H9 (cell line): Measurements from ENCODE around the gene ARID1B. TPM values are rescaled to one million over a fixed set of nuclear protein-coding genes. Genes with fewer than 3 reads are reported as not detected.

ENCODE experiments used
- DNase-seq: peaks from one replicate; pipeline ENCODE4 v3.0.0-alpha.2; 2017
- H2AFZ ChIP-seq: one replicate; pipeline ENCODE4 v1.6.1; 2013; ENCODE audit warnings: mild to moderate bottlenecking, low read length, control low read depth, moderate library complexity
- H2AK5ac ChIP-seq: 2 replicates; pipeline ENCODE4 v1.6.1; 2013; ENCODE audit warnings: low read length, control low read depth, mixed read lengths; ENCODE audit not compliant: insufficient read length
- H2BK120ac ChIP-seq: one replicate; pipeline ENCODE4 v1.6.1; 2013; ENCODE audit warnings: low read depth, mild to moderate bottlenecking, low read length, control low read depth, inconsistent platforms; ENCODE audit not compliant: poor library complexity, severe bottlenecking
- H2BK12ac ChIP-seq: 2 replicates; pipeline ENCODE4 v1.6.1; 2013; ENCODE audit warnings: low read length, control low read depth, mixed read lengths, low read depth; ENCODE audit not compliant: insufficient read length
- H2BK15ac ChIP-seq: 2 replicates; pipeline ENCODE4 v1.6.1; 2013; ENCODE audit warnings: low read depth, low read length, control low read depth
- H2BK20ac ChIP-seq: one replicate; pipeline ENCODE4 v1.6.1; 2013; ENCODE audit warnings: low read depth, mild to moderate bottlenecking, low read length, control low read depth, inconsistent platforms; ENCODE audit not compliant: poor library complexity, severe bottlenecking
- H2BK5ac ChIP-seq: 2 replicates; pipeline ENCODE4 v1.6.1; 2013; ENCODE audit warnings: low read length, control low read depth, mixed read lengths; ENCODE audit not compliant: insufficient read length
- H3K14ac ChIP-seq: 2 replicates; pipeline ENCODE4 v1.6.1; 2013; ENCODE audit warnings: low read length, control low read depth; ENCODE audit not compliant: insufficient read depth
- H3K18ac ChIP-seq: 2 replicates; pipeline ENCODE4 v1.6.1; 2013; ENCODE audit warnings: low read depth, mild to moderate bottlenecking, mixed read lengths, low read length, control low read depth; ENCODE audit not compliant: insufficient read length
- H3K23ac ChIP-seq: 2 replicates; pipeline ENCODE4 v1.6.1; 2013; ENCODE audit warnings: low read length, control low read depth, mixed read lengths, low read depth; ENCODE audit not compliant: insufficient read length
- H3K23me2 ChIP-seq: 2 replicates; pipeline ENCODE4 v1.6.1; 2013; ENCODE audit warnings: low read depth, mild to moderate bottlenecking, mixed read lengths, low read length, control low read depth; ENCODE audit not compliant: insufficient read length, poor library complexity, severe bottlenecking
- H3K27ac ChIP-seq: 2 replicates; pipeline ENCODE4 v1.5.1; 2013; ENCODE audit warnings: low read length, control low read depth, mixed read lengths, low read depth; ENCODE audit not compliant: insufficient read length
- H3K27me3 ChIP-seq: 2 replicates; pipeline ENCODE4 v1.6.1; 2013; ENCODE audit warnings: low read length, control low read depth, inconsistent platforms; ENCODE audit not compliant: insufficient read depth
- H3K4ac ChIP-seq: 2 replicates; pipeline ENCODE4 v1.6.1; 2013; ENCODE audit warnings: low read depth, mild to moderate bottlenecking, control low read depth, inconsistent platforms, low read length, moderate library complexity
- H3K4me1 ChIP-seq: 2 replicates; pipeline ENCODE4 v1.6.1; 2013; ENCODE audit warnings: low read length, control low read depth, inconsistent platforms; ENCODE audit not compliant: insufficient read depth
- H3K4me2 ChIP-seq: 2 replicates; pipeline ENCODE4 v1.6.1; 2013; ENCODE audit warnings: low read length, control low read depth, mixed read lengths; ENCODE audit not compliant: insufficient read length, insufficient read depth
- H3K56ac ChIP-seq: 2 replicates; pipeline ENCODE4 v1.6.1; 2013; ENCODE audit warnings: low read depth, mild to moderate bottlenecking, mixed read lengths, low read length, control low read depth; ENCODE audit not compliant: insufficient read length
- H3K79me1 ChIP-seq: 2 replicates; pipeline ENCODE4 v1.6.1; 2013; ENCODE audit warnings: low read depth, mild to moderate bottlenecking, moderate library complexity, low read length, control low read depth, inconsistent platforms; ENCODE audit not compliant: insufficient read depth, poor library complexity, severe bottlenecking
- H3K79me2 ChIP-seq: 2 replicates; pipeline ENCODE4 v1.6.1; 2013; ENCODE audit warnings: low read length, control low read depth, inconsistent platforms; ENCODE audit not compliant: insufficient read depth
- H3K9ac ChIP-seq: 2 replicates; pipeline ENCODE4 v1.6.1; 2013; ENCODE audit warnings: low read length, control low read depth, mixed read lengths; ENCODE audit not compliant: insufficient read length; ENCODE audit errors: extremely low read depth
- H3K9me3 ChIP-seq: one replicate; pipeline ENCODE4 v1.6.1; 2013; ENCODE audit warnings: low read depth, low read length, inconsistent platforms; ENCODE audit not compliant: control insufficient read depth
- H3T11ph ChIP-seq: one replicate; pipeline ENCODE4 v1.6.1; 2013; ENCODE audit warnings: mild to moderate bottlenecking, low read length, control low read depth, inconsistent platforms
- H4K20me1 ChIP-seq: one replicate; pipeline ENCODE4 v1.6.1; 2013; ENCODE audit not compliant: control insufficient read depth, insufficient read length, insufficient read depth
- H4K5ac ChIP-seq: 2 replicates; pipeline ENCODE4 v1.6.1; 2013; ENCODE audit warnings: low read depth, mild to moderate bottlenecking, mixed read lengths, low read length, control low read depth; ENCODE audit not compliant: insufficient read length
- H4K8ac ChIP-seq: replicated peaks from 2 replicates; pipeline ENCODE4 v1.6.1; 2013; ENCODE audit warnings: low read length, control low read depth, mixed read lengths, low read depth; ENCODE audit not compliant: insufficient read length
- H4K91ac ChIP-seq: 2 replicates; pipeline ENCODE4 v1.6.1; 2013; ENCODE audit warnings: low read depth, mild to moderate bottlenecking, moderate library complexity, mixed read lengths, low read length, control low read depth; ENCODE audit not compliant: insufficient read length
- H3K27ac Mint-ChIP-seq, 3 experiments: 2 replicates in 2 of 3; 3 replicates in 1 of 3; pipeline ENCODE4 v1.8.0; 2020 to 2021; ENCODE audit warnings: mixed read lengths in 3 of 3, mild to moderate bottlenecking in 1 of 3, moderate library complexity in 1 of 3
- H3K27me3 Mint-ChIP-seq: 2 replicates; pipeline ENCODE4 v1.8.0; 2021; ENCODE audit warnings: low read depth, mild to moderate bottlenecking, moderate library complexity, mixed read lengths
- H3K36me3 Mint-ChIP-seq, 3 experiments: 2 replicates in 2 of 3; 3 replicates in 1 of 3; pipeline ENCODE4 v1.8.0; 2020 to 2021; ENCODE audit warnings: low read depth in 3 of 3, mixed read lengths in 3 of 3; ENCODE audit not compliant: insufficient read depth in 1 of 3
- H3K4me1 Mint-ChIP-seq, 2 experiments: 2 replicates each; pipeline ENCODE4 v1.8.0; 2020; ENCODE audit warnings: mixed read lengths in 2 of 2
- H3K4me3 Mint-ChIP-seq, 2 experiments: 2 replicates in 1 of 2; 3 replicates in 1 of 2; pipeline ENCODE4 v1.8.0; 2020 to 2021; ENCODE audit warnings: mild to moderate bottlenecking in 2 of 2, mixed read lengths in 2 of 2, moderate library complexity in 1 of 2
- H3K9me3 Mint-ChIP-seq, 2 experiments: 2 replicates in 1 of 2; 3 replicates in 1 of 2; pipeline ENCODE4 v1.8.0; 2020; ENCODE audit warnings: mild to moderate bottlenecking in 2 of 2, mixed read lengths in 2 of 2, moderate library complexity in 1 of 2
- CTCF ChIP-seq: fragments of 200-600 bp; sonication (generic); conservative IDR thresholded peaks from 3 replicates; pipeline ENCODE4 v1.8.0; 2021; ENCODE audit warnings: antibody characterized with exemption, mild to moderate bottlenecking
- WGBS: extraction: QIAGEN DNeasy Blood & Tissue Kit; methylation state at CpG from one replicate; pipeline ENCODE4 v1.1.7; 2013; ENCODE audit warnings: missing lambda C conversion rate, low lambda C conversion rate, mixed read lengths; ENCODE audit not compliant: insufficient read length; ENCODE audit errors: extremely low coverage; 5-methylcytosine and 5-hydroxymethylcytosine counted together
- total RNA-seq: library from RNA; stranded (reverse); gene quantifications from 2 replicates; pipeline ENCODE4 v1.2.1, GENCODE V29; 2021

ARID1B gene
- total RNA-seq, 1 experiment from 2014 or later, result 88.2 TPM

GRCh38 chr6:156880913-156881312 is 103.7 kb downstream of the ARID1B start:
- Histone ChIP-seq H3K56ac (no peak overlapping the region), H3K79me1 (peaks cover 13% of the 10 kb centered on the region), H4K91ac (no peak overlapping the region), H2AFZ (no peak overlapping the region), H4K5ac (no peak overlapping the region), H2BK120ac (no peak overlapping the region), H2BK15ac (no peak overlapping the region), H2BK12ac (no peak overlapping the region), H2AK5ac (no peak overlapping the region), H3K4ac (no peak overlapping the region), H3K23ac (no peak overlapping the region), H4K20me1 (peaks cover 2% of the 10 kb centered on the region), H3K14ac (no peak overlapping the region), H2BK20ac (no peak overlapping the region), H3K79me2 (peaks cover 35% of the 10 kb centered on the region; the same call in 1 of the 2 replicates), H3K9me3 (no peaks in the 10 kb centered on the region), H3T11ph (no peak overlapping the region), H2BK5ac (no peak overlapping the region), H4K8ac (no peak overlapping the region), H3K9ac (no peak overlapping the region), H3K27ac (no peak overlapping the region), H3K4me1 (peaks cover 15% of the 10 kb centered on the region; the same call in 1 of the 2 replicates), H3K4me2 (no peak overlapping the region), H3K27me3 (no peaks in the 10 kb centered on the region), H3K23me2 (no peaks in the 10 kb centered on the region), H3K18ac (no peak overlapping the region)
- Mint-ChIP-seq H3K4me3 (no peak overlapping the region), H3K9me3 (no peaks in the 10 kb centered on the region; a peak in 1 of 5 replicates), H3K27ac (peak overlapping the region in 1 of 3 experiments; percentile 31; a peak in 1 of 7 replicates), H3K4me1 (peaks cover 67 to 72% of the 10 kb centered on the region in 2 experiments), H3K27me3 (no peaks in the 10 kb centered on the region), H3K36me3 (peaks cover 0 to 3% (median 3%) of the 10 kb centered on the region in 3 experiments; a peak in 3 of 7 replicates)
- no peak for TF ChIP-seq CTCF
- WGBS, result no CpG with 5 or more reads among the region's 3 CpGs
- no peak for DNase-seq
